NCI-H1417 (cell line): Measurements from ENCODE around the gene GLB1L2.

Source experiments
- DNase-seq, 3 experiments: peaks; one replicate each; lab custom pipeline; 2025; lab: John Stamatoyannopoulos, UW

The GLB1L2 gene

DNA sequence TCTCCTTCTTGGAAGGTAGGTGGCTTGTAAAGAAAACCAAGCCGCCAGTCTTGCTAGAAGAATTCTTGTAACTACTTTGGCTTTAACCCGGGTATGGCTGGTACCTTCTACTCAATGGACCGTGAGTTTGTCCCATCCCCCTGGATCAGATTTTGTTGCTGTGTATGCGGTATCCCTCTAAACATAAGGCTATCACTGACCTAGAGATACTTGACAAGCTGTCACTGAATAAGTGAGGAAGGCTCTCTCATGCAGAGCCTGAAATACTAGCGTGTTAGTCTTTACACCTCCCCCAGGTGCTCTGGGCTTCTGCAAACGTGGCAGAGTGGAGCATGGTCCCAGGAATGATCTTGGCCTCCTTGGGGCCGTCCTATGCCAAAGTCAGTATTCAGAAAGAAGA lies 34.5 kb downstream of the GLB1L2 start:
- DNase-seq, result no peak

DNA sequence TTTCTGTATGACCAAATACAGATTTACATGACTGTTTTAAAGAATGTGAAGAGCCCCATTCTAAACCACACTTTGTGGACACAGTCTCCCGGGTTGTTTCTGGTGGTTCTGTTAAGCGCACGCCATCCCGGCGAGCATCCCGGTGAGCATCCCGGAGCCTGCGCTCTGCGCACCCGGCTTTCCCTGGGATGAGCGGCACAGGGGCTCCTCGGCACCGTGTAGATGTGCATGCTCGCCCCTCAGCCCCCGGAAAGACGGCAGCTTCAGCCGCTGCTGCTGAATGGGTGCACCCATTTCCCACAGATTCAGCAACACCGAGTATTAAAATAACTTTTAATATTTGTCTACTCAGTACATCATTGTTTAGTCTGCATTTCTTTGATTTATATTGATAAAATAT lies 36.0 kb downstream of the GLB1L2 start:
- peak in 1 of 3 experiments; percentile 92 for DNase-seq

DNA sequence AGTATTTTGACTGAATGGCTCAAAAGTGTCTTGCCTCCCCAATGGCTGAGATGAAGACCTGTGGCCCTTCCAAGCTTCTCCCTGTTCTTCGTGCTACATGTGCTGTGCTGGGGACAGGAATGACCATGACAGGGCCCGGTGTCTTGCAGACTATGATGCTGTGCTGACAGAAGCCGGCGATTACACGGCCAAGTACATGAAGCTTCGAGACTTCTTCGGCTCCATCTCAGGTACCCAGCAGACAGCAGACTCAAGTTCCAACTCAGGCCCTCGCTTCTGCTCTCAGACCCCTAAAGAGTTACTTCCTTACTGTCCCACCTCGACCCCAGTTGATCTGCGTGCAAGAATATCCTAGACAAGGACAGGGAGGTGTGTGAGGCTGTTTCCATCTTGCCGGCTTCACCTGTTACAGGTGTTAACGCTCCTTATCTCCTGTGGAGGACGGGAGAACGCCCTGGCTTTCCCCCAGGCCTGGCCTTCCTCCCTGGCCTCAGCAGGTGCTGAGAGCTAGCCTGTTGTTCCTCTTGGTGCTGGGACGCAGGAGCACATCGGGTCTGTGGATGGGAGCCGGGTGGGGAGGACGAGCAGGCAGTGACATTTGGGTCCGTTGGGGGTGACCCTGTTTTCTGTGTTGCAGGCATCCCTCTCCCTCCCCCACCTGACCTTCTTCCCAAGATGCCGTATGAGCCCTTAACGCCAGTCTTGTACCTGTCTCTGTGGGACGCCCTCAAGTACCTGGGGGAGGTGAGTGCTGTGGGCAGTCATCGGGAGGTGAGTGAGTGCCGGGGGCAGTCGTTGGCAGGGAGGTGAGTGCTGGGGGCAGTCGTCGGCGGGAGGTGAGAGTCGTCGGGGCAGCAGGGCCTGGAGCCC lies 38.1 kb downstream of the GLB1L2 start:
- DNase-seq, result no peak

DNA sequence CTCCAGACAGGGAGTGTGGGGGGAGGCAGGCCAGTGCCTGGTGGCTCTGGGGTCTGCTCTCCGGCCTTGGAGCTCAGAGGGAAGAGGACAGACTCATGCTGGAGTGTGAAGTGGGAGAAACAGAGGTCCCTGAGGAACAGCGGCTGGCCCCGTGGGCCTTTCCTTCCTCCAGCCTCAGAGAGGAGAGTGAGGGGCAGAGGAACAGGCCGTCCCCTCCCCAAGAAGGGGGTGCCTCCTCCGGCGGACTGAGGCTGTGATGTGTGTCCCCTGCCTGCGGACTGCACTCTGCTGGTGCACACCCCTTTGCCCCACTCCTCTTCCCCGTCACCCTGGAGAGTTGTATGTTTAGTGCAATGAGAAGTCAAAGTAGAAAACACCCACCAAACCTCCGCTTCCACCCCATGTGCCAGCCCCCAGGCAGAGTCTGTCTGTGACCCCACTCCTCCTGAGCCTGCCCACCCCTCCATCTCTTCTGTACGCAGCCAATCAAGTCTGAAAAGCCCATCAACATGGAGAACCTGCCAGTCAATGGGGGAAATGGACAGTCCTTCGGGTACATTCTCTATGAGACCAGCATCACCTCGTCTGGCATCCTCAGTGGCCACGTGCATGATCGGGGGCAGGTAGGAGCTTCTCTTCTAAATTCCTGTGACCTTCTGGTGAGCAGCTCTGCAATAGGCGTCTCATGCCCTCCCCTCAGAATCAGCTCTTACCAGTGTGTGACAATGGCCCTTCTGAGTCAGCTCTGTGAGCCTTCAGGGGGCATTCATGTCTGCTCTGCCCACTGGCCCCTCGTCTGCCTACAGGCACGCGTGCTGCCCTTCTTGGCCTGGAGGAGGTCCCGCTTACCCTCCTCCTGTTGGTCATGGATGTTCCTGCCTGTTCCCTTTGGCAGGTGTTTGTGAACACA lies 39.0 kb downstream of the GLB1L2 start:
- no peak for DNase-seq

DNA sequence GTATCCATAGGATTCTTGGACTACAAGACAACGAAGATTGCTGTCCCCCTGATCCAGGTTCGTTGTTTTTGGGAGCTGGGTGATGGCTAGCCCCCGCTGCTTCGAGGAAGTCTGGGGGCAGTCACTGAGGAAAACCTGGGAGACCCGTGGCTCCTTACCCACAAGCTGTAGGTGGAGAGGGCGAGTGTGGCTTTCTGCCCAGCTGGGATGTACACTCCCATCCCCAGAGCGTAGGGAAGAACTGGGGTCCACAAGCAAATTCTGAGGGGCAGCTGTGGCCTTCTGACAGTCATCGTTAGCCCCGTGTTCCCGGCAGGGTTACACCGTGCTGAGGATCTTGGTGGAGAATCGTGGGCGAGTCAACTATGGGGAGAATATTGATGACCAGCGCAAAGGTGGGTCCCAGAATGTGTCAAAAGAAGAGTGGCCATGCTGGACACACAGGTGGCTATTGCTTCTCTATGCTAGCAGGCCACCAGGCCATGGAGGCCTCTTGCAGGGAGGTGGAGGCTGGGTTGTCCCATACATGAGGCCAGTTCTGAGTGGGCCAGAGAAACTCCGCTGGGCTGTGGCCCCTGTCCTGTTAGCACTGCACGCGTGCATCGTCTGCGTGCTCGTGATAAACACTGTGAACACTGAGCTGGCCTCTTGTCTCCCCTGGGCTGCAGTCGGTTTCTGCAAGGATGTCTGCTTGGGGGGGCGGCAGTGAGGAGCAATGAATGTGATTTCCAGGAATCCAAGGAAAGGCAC lies 39.8 kb downstream of the GLB1L2 start:
- DNase-seq, result no peak

DNA sequence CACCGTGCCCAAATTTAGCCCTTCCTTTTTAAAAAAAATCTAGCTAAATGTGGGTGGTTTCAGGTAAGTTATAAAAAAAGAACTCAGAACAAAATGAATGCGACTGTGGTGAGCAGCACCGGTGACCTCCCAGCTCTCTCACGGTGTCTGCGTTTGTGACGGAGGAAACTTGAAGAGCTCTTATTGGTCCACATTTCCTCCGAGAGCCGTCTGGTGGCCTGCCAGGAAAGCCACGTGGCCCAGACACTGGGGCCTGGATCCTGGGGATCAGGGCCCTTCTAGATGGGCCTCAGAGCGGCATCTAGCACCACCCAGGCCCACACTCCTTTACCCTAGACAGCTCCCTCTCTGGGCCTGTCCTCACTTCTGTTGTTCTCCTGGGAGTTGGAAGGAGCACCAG lies 40.7 kb downstream of the GLB1L2 start:
- peak in 1 of 3 experiments; percentile 56 for DNase-seq

DNA sequence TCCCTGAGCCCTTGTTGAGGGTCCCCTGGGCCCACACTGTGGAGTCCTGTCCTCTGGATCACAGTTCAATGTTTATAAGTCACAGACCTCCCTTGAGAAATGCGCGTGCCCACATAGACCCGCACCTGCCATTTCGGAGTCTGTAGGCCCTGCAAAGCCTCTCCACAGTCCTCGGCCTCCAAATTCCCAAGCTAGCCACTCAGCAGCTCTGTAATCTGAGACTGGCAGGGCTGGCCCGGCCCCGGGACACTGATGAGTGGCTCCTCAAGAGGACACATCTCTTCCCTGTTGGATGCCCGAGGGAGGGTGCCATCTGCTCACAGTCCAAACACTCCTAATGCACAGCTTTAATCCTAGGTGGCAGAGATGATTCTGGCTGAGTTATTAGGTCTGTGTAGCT lies 41.2 kb downstream of the GLB1L2 start:
- DNase-seq, result peak in 1 of 3 experiments; percentile 95

DNA sequence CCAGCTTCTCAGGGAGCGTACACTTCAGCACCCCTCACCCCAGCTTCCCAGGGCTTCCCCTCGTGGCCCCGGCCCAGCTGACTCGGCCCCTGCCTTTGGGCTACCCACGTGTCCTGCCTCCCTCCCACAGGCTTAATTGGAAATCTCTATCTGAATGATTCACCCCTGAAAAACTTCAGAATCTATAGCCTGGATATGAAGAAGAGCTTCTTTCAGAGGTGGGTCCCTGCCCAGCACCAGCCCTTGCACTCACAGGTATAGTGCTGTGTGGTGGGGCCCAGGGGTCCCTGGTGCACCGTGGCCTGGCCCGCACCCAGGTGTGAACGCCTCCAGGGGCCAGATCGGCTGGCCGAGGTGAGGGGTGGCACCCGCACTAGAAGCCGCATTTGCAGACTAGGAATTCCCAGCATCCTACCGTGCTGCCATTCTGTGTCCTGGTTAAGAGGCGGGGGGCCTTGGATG lies 41.8 kb downstream of the GLB1L2 start:
- DNase-seq, result no peak

DNA sequence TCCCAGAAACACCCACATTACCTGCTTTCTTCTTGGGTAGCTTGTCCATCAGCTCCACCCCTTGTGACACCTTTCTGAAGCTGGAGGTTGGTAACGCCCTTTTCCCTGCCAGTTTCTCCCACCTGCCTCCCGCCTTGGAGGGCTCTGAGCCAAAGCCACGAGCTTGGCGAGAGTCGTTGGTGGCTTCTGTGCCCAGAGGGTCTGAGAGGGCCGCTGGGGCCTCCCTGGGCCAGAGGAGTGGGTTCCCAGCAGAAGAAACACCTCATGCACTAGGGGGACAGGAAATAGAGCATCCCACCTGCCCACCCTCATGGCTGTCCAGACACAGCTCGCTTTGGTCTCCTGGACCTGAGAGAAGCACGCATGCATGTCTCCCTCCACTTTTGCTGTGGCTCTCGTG lies 42.4 kb downstream of the GLB1L2 start:
- peak in 1 of 3 experiments; percentile 31 for DNase-seq

DNA sequence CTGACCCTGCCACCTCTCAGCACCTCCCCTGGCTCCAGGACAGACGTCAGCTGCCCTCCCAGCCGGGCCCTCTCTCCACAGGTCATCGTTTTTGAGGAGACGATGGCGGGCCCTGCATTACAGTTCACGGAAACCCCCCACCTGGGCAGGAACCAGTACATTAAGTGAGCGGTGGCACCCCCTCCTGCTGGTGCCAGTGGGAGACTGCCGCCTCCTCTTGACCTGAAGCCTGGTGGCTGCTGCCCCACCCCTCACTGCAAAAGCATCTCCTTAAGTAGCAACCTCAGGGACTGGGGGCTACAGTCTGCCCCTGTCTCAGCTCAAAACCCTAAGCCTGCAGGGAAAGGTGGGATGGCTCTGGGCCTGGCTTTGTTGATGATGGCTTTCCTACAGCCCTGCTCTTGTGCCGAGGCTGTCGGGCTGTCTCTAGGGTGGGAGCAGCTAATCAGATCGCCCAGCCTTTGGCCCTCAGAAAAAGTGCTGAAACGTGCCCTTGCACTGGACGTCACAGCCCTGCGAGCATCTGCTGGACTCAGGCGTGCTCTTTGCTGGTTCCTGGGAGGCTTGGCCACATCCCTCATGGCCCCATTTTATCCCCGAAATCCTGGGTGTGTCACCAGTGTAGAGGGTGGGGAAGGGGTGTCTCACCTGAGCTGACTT lies 43.2 kb downstream of the GLB1L2 start:
- no peak for DNase-seq

DNA sequence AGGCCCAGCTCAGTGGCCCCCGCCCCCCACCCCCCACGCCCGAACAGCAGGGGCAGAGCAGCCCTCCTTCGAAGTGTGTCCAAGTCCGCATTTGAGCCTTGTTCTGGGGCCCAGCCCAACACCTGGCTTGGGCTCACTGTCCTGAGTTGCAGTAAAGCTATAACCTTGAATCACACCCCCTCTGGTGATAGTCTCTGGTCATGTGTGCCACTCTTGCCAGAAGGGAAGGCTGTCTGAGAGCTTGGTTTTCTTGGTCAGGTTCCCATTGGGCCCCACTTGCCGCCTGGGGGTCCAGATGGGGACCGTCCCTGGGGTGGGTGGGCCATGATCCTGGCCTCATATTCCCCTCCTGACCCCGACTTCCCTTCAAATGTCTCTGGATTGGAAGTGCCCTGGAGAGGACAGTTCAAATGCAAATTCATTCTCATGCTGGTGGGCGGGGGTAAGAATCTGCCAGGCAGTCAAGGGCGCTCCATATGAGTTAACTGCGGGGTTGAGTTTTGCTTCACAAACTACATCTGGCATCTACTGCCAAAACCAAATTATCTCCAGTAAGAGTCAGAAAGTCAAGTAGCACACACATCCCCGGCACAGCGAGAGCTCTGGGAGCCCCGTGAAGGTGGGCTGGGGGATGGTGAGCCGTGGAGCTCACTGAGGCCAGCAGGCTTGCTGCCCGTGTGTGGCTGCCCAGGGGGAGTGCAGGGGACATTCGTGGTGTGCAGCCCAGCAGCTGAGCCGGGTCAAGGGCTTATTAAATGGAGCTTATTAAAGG lies 44.5 kb downstream of the GLB1L2 start:
- no peak for DNase-seq

DNA sequence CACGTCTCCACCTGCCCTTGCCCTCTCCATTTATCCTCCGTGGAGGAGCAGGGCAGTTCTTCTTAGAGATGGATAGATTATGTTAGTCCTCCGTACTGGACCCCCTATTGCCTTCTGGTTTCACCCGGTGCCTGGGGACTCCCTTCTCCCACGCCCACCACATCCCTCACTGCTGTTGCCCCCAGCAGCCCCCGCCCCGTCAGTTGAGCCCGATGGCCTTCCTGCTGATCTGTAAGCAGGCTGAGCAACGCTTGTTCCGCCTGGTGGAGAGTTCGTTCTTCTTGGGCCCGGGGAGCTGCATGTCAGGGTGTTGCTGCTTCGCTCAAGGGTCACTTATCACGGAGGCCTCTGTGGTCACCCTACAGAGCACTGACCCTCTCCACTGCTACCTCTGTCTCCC lies 46.1 kb downstream of the GLB1L2 start:
- no peak for DNase-seq

DNA sequence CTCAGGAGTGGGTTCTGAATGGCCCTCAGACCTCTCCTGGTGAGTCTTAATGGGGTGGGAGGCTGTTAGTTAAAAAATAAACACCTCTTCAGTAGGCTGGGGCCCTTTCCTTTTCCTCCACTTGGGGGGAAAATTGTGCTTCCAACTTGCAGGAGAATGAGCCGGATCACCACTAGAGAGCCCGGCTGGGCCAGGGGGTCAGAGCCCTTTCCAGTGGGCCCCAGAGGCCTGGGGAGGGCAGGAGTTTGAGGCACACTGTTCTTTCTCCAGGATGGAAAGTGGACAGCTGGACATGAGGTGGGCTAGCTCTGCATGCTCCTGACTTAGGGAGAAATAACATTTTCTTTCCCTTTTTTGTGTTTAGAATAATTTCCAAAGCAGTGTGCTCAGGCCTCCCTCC lies 47.5 kb downstream of the GLB1L2 start:
- DNase-seq, result no peak

DNA sequence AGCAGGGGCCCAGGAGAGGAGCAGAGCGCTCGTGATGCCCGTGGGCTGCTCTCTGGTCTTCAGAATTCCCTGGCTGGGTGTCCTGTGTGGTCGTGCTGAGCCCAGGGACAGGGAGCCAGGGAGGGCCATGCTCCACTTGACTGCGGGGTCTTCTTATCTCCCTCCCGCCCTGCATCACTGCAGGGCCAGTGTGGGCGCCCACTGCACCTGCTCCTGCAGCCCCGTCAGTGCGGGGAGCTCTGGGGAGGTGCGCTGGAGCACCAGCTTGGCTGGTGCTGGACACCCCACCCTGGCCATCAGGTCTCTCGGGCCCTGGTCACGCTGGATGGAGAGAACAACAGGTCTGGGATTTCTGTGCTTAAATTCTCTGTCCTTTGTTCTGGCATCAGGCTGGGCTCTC lies 48.4 kb downstream of the GLB1L2 start:
- no peak for DNase-seq

DNA sequence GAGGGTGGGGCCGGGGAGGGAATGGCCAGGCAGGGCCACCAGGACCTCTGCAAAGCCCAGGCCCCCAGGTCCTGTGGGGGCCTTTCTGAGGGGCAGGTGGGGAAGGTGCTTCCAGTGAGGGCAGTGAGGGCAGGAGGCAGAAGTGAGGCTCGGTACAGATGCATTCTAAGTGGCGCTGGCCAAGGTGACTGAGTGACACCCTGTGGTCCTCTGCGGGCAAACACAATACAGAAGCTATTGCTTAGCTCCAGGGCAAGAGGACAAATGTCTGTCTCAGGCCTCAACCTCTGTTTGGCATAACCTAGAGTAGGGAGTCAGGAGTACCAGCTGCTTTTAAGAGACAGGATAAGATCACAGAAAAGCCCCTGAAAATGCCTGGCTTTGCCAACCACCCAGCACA lies 49.0 kb downstream of the GLB1L2 start:
- DNase-seq, result no peak

DNA sequence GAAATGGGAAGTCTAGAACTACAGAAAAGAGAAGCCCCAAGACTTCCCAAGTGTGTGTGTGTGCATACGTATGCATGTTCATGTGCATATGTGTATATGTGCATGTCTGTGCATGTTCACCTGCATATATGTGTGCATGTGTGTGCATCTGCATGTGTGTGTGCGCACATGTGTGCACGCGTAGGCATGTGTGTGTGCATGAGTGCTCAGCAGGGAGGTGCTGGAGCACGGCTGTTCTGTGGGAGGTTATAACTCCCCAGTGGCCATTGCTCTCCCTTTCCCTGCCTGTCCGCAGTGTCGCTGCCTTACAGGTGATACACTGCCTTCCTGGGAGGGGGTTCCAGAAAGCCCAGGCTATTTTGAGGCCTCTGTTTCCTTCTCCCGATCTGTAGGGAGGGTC lies 50.5 kb downstream of the GLB1L2 start:
- DNase-seq, result no peak

DNA sequence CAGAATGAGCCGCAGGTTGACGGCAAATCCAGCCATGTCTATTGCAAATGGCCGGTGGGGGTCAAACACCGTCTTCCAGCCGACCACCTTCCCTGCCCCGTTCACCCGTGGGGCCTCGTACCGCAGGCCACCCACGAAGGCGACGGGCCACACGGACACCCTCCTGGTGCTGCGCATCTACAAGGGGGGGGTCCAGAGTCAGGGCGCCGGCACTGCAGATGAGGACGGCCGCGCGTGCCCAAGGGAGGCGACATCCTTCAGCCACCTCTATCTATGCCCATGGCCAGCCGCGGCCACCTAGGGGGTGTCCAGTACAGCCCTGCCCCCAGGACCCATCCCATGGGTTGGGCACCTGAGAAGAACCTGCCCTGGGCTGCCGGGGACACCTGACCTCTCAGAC lies 51.0 kb downstream of the GLB1L2 start:
- DNase-seq, result no peak

DNA sequence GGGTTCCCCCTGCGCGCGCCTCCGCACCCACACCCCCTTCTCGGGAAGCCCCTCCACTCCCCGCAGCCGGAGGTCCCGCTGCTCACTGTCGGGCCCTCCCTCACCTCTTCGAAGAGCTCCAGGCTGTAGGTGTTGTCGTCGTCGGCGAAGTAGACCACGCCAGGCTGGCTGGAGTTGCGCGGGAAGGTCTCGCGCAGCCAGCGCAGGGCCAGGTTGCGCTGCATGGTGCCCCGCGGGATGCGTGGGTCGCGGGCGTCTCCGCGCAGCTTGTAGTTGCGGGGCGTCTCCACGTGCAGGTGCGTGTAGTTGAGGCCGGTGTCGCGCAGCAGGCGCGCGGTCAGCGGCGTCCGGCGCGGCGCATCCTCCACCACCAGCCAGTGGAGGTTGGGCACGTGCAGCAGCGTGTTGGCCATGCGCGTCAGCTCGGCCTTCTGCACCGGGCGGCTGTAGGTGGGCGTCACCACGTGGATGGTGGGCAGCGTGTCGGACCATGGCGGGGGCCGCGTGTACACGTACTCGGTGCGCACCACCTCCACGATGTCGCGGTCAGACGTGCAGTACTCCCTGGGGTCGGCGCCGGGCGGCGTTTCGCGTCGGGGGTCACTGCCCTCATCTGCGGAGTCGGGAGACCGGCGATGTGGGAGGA lies 51.9 kb downstream of the GLB1L2 start:
- DNase-seq, result no peak

DNA sequence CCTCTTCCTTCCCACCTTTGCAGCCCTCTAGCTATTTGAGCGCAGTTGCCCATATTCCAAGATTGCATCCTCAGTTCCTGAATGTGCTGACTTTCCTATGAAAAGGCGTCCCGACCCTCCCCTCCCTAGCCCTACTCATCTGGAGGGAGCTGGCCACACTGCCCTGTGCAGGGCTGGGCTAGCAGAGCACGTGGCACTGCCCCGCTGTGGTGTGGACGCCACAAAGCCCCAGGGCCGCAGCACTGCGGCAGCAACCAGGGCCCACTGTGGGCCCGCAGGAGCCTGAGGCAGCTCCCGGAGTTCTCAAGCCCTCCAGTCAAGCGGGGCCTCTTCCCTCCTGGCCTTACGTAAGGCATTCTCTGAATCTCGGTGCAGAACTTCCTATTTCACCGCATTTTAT lies 52.6 kb downstream of the GLB1L2 start:
- DNase-seq, result no peak

DNA sequence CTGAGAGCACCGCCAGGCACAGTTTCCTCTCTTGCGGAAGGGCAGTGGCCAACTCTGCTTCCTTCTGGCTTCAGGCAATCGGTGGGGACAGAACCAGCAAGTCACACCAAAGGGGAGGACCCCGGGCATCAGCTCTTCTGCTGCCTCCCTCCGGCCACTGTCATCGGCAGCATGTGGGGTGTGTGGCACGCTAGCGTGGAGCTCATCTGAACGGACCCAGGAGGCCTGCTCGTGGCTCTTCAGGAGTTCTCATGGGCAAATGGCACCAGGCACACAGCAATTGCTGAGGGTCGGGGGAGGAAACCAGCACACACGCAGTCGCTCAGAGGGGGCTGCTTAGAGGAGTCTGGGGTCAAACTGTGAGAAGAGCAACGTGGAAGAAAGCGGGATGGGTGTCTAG lies 53.4 kb downstream of the GLB1L2 start:
- DNase-seq, result peak in 1 of 3 experiments; percentile 33
